AG10803 (cell line): ENCODE results near the gene POLA1.
"Not testable (repeated sequence)": the region's sequence is repeated elsewhere in the genome, so short reads cannot be mapped to it uniquely, and the experiment has no call there.

Source experiments
- DNase-seq: peaks from one replicate; pipeline ENCODE4 v3.0.0; 2010; ENCODE audit warnings: low read depth
- H3K4me3 ChIP-seq: 2 replicates; pipeline ENCODE4 v1.5.1; 2011; ENCODE audit warnings: mild to moderate bottlenecking, low read length, control low read depth
- TF ChIP-seq, protein P1 (sequence below): conservative IDR thresholded peaks from 2 replicates; pipeline ENCODE4 v1.5.1; 2011; ENCODE audit warnings: mild to moderate bottlenecking, low read length, control low read depth, inconsistent platforms

POLA1 gene

DNA sequence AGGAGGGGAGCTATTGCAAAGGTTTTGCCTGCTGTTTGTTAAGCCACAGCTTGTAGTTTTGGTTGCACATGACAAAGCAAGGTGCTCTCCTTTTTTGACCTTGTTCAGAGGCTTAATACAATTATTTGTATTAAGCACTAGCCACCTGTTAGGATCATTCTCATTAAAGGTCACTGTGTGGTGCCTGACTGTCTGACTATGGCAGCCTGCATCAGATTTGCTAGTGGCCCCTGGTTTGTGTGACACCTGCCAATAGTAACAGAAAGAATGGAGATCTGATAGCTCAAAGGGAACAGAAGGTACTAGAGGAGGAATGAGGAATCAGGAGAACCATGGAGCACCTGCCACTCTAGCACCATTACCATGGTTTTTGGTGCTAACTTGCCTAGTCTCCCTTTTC lies 102.5 kb downstream of the POLA1 start:
- H3K4me3 ChIP-seq, result no peak overlapping the region
- TF ChIP-seq, protein P1, sequence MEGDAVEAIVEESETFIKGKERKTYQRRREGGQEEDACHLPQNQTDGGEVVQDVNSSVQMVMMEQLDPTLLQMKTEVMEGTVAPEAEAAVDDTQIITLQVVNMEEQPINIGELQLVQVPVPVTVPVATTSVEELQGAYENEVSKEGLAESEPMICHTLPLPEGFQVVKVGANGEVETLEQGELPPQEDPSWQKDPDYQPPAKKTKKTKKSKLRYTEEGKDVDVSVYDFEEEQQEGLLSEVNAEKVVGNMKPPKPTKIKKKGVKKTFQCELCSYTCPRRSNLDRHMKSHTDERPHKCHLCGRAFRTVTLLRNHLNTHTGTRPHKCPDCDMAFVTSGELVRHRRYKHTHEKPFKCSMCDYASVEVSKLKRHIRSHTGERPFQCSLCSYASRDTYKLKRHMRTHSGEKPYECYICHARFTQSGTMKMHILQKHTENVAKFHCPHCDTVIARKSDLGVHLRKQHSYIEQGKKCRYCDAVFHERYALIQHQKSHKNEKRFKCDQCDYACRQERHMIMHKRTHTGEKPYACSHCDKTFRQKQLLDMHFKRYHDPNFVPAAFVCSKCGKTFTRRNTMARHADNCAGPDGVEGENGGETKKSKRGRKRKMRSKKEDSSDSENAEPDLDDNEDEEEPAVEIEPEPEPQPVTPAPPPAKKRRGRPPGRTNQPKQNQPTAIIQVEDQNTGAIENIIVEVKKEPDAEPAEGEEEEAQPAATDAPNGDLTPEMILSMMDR, result no peak
- no peak for DNase-seq

GRCh38 chrX:24799078-24799477 lies 105.4 kb downstream of the POLA1 start:
- TF ChIP-seq, protein P1, result no peak
- no peak overlapping the region for H3K4me3 ChIP-seq
- no peak for DNase-seq

DNA sequence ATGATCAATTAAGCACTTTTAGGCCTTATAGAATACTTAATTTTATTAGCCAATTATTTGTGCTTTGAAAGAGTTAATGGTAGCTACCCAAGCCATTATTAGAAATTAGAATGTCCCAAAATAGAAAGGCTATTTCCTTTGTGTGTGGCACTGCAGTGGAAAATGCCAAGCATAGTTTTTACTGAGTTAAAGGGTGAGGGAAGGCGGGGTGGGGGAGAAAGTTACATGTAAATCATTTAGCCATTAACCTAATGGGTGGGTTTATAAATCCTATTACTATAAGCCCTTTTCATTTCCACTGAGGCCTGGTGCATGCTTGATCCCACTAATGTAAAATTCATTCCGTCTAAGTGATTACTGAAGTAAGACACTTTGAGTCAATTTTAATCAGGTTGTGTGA lies 105.8 kb downstream of the POLA1 start:
- DNase-seq, result no peak
- TF ChIP-seq, protein P1, result no peak
- no peak overlapping the region for H3K4me3 ChIP-seq

DNA sequence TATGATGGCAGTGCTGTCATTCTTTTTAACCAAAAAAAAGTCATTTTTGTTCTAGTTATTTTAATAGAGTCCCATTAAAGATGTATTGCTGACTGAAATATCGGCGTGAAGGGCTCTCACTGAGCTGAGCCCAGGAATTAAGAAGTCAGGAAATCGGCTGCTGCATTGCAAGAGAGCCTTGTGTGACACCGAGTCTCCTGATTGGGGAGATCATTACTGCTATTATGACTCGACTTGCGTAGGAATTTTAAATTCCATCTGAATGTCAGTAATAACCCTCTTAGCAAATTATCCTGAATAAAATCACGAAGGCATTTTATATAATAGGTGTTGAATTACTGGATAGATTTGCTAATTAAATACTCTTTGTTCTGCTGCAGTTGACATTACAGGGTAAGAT lies 111.5 kb downstream of the POLA1 start:
- TF ChIP-seq, protein P1, result no peak
- H3K4me3 ChIP-seq, result no peak overlapping the region
- peak; percentile 4 for DNase-seq

DNA sequence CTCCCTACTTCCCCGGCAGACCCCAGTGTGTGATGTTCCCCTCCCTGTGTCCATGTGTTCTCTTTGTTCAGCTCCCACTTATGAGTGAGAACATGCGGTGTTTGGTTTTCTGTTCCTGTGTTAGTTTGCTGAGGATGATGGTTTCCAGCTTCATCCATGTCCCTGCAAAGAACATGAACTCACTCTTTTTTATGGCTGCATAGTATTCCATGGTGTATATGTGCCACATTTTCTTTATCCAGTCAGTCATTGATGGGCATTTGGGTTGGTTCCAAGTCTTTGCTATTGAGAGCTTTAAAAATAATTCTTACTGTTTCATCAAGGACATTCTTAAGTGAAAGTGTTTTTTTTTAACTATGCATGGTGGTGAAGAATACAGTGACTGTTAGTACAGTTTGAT lies 126.1 kb downstream of the POLA1 start:
- not testable (repeated sequence) for H3K4me3 ChIP-seq, DNase-seq

DNA sequence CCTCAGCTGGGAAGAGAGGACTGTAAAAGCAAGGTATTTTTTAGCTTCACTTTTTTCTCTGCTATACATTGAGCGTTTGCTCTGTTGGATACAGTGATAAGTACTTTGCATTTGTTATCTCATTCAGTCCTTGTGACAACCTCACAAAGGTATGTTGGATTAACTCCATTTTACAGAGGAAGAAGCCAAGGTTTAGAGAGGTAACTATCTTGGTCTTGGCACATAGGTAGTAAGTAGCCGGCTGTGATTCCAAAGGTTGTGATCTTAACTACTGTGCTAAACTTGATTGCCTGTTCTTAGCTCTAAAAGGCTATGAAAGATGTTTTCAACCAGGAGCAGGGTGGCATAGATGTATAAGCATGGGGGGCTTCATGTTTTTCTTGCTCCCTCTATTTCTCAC lies 134.4 kb downstream of the POLA1 start:
- TF ChIP-seq, protein P1, result no peak
- no peak for DNase-seq
- no peak overlapping the region for H3K4me3 ChIP-seq

GRCh38 chrX:24828600-24828999 lies 134.9 kb downstream of the POLA1 start:
- TF ChIP-seq, protein P1, result no peak
- H3K4me3 ChIP-seq, result no peak overlapping the region
- no peak for DNase-seq

DNA sequence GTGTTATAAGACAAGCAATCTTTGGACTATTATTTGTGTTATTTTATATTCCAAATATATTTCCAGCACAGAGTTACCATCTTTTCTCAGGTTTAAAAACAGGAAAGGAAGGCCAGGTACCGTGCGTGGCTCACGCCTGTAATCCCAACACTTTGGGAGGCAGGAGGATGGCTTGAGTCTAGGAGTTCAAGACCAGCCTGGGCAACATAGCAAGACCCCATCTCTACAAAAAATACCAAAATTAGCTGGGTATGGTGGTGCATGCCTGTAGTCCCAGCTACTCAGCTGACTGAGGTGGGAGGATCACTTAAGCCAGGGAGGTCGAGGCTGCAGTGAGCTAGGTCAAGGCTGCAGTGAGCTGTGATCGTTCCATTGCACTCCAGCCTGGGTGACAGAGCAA lies 140.0 kb downstream of the POLA1 start:
- TF ChIP-seq, protein P1, result no peak
- H3K4me3 ChIP-seq, result no peak overlapping the region
- DNase-seq, result no peak
